ENCODE data around the gene TMEM270. TPM values are rescaled to one million over a fixed set of nuclear protein-coding genes. Genes with fewer than 3 reads are reported as not detected.
A peak's percentile ranks its signal among the peaks of the same experiment; 100 is the strongest.
"Not testable (repeated sequence)": the region's sequence is repeated elsewhere in the genome, so short reads cannot be mapped to it uniquely, and the experiment has no call there.

TMEM270 gene
- total RNA-seq, 1 donor from 2014 or later: not detected

- ATAC-seq (no peak), DNase-seq (no peak)
- Histone ChIP-seq H3K9me3 (no peaks in the 10 kb centered on the region), H3K4me1 (peaks cover 10% of the 10 kb centered on the region), H3K36me3 (no peaks in the 10 kb centered on the region), H3K27me3 (no peaks in the 10 kb centered on the region), H3K27ac (peak overlapping the region; percentile 87), H3K4me3 (peak overlapping the region; percentile 57)
- no peak for TF ChIP-seq CTCF (IDR thresholded peaks at IDR 0.05)
- intact Hi-C loops (cut with DNase I): no loop called here
These were observed 29.4 kb upstream of the TMEM270 start for GRCh38 chr7:73831584-73831833.

- intact Hi-C loops (cut with DNase I): no loop called here
- Histone ChIP-seq H3K36me3 (no peaks in the 10 kb centered on the region), H3K27me3 (no peaks in the 10 kb centered on the region), H3K4me1 (peaks cover 10% of the 10 kb centered on the region), H3K27ac (peak overlapping the region; percentile 87), H3K4me3 (peak overlapping the region; percentile 57), H3K9me3 (no peaks in the 10 kb centered on the region)
- ATAC-seq: peak; percentile 74
- DNase-seq: peak; percentile 94
- no peak for TF ChIP-seq CTCF (IDR thresholded peaks at IDR 0.05)
These were observed 28.9 kb upstream of the TMEM270 start for GRCh38 chr7:73831834-73832651.

- intact Hi-C loops (cut with DNase I): no loop called here
- H3K4me3 ChIP-seq: peak overlapping the region; percentile 57
- H3K4me1 ChIP-seq: peaks cover 10% of the 10 kb centered on the region
- peak overlapping the region; percentile 87 for H3K27ac ChIP-seq
- no peak for TF ChIP-seq CTCF (IDR thresholded peaks at IDR 0.05)
- H3K9me3 ChIP-seq: no peaks in the 10 kb centered on the region
- no peaks in the 10 kb centered on the region for H3K27me3 ChIP-seq
- no peak for ATAC-seq
- no peak for DNase-seq
- no peaks in the 10 kb centered on the region for H3K36me3 ChIP-seq
These were observed 28.2 kb upstream of the TMEM270 start for GRCh38 chr7:73832806-73833205.

- H3K9me3 ChIP-seq: no peaks in the 10 kb centered on the region
- no peaks in the 10 kb centered on the region for H3K36me3 ChIP-seq
- intact Hi-C loops (cut with DNase I): no loop called here
- H3K27ac ChIP-seq: peak overlapping the region; percentile 87
- ATAC-seq: peak; percentile 2
- no peaks in the 10 kb centered on the region for H3K27me3 ChIP-seq
- peaks cover 5% of the 10 kb centered on the region for H3K4me1 ChIP-seq
- DNase-seq: no peak
- no peak for TF ChIP-seq CTCF (IDR thresholded peaks at IDR 0.05)
- peak overlapping the region; percentile 57 for H3K4me3 ChIP-seq
These were observed 27.6 kb upstream of the TMEM270 start for GRCh38 chr7:73833251-73833919.

- H3K27me3 ChIP-seq: no peaks in the 10 kb centered on the region
- H3K4me3 ChIP-seq: no peak overlapping the region
- no peak for TF ChIP-seq CTCF (IDR thresholded peaks at IDR 0.05)
- H3K4me1 ChIP-seq: no peaks in the 10 kb centered on the region
- no peaks in the 10 kb centered on the region for H3K36me3 ChIP-seq
- no peak overlapping the region for H3K27ac ChIP-seq
- no peaks in the 10 kb centered on the region for H3K9me3 ChIP-seq
- no peak for ATAC-seq
- DNase-seq: no peak
- intact Hi-C loops (cut with DNase I): no loop called here
These were observed 26.2 kb upstream of the TMEM270 start for GRCh38 chr7:73834626-73835191.

GRCh38 chr7:73837167-73837566 lies 23.8 kb upstream of the TMEM270 start:
- H3K4me1 ChIP-seq; intact Hi-C loops (cut with DNase I); DNase-seq; ATAC-seq; H3K4me3 ChIP-seq; H3K27ac ChIP-seq; H3K36me3 ChIP-seq; H3K9me3 ChIP-seq; H3K27me3 ChIP-seq: not testable (repeated sequence)
